Caco-2 (cell line): ENCODE results near the gene SLC7A5. TPM values are rescaled to one million over a fixed set of nuclear protein-coding genes. Genes with fewer than 3 reads are reported as not detected.

Source experiments
- BruUV-seq: library from RNA; stranded (reverse); fragments of 400-500 nt; replicated peaks from 2 replicates; lab custom pipeline; 2021; lab: Mats Ljungman, UMichigan
- CTCF ChIA-PET: fragments of 300-600 bp; sonication (Branson Sonifier 250); formaldehyde crosslinking; loops from one replicate; lab custom pipeline; 2022; ENCODE audit warnings: antibody characterized with exemption; lab: Charles Lee
- POLR2A ChIA-PET: fragments of 300-600 bp; sonication (Branson Sonifier 250); formaldehyde crosslinking; loops from one replicate; lab custom pipeline; 2022; ENCODE audit warnings: antibody characterized with exemption; lab: Charles Lee
- DNase-seq, 2 experiments: peaks; one replicate each; pipeline versions ENCODE4 v3.0.0 to v3.0.0-alpha.2; 2020 to 2022
- H3K27me3 ChIP-seq: replicated peaks from 2 replicates; pipeline ENCODE4 v1.6.0; 2011; ENCODE audit warnings: low read length; ENCODE audit not compliant: control insufficient read depth, insufficient read depth
- H3K36me3 ChIP-seq: 2 replicates; pipeline ENCODE4 v1.5.1; 2011; ENCODE audit warnings: low read length; ENCODE audit not compliant: control insufficient read depth, insufficient read depth
- H3K4me1 ChIP-seq: fragments of 250-450 bp; sonication (Bioruptor Pico); 2 replicates; pipeline ENCODE4 v1.5.1; 2020; ENCODE audit warnings: mild to moderate bottlenecking
- H3K4me3 ChIP-seq: 2 replicates; pipeline ENCODE4 v1.5.1; 2011; ENCODE audit warnings: low read depth, mild to moderate bottlenecking, control low read depth, low read length
- H3K9me3 ChIP-seq: fragments of 250-450 bp; sonication (Bioruptor Pico); 2 replicates; pipeline ENCODE4 v1.5.1; 2020; ENCODE audit warnings: mild to moderate bottlenecking, moderate library complexity
- H3K27ac Mint-ChIP-seq: one replicate; pipeline ENCODE4 v1.8.0; 2022; ENCODE audit warnings: mixed read lengths; ENCODE audit not compliant: unreplicated experiment
- H3K27me3 Mint-ChIP-seq: one replicate; pipeline ENCODE4 v1.8.0; 2022; ENCODE audit warnings: mixed read lengths; ENCODE audit not compliant: insufficient read depth, unreplicated experiment
- H3K36me3 Mint-ChIP-seq: one replicate; pipeline ENCODE4 v1.8.0; 2022; ENCODE audit warnings: mild to moderate bottlenecking, mixed read lengths; ENCODE audit not compliant: insufficient read depth, unreplicated experiment
- H3K4me1 Mint-ChIP-seq: one replicate; pipeline ENCODE4 v1.8.0; 2022; ENCODE audit warnings: low read depth, mixed read lengths; ENCODE audit not compliant: unreplicated experiment
- H3K4me3 Mint-ChIP-seq: one replicate; pipeline ENCODE4 v1.8.0; 2022; ENCODE audit warnings: mild to moderate bottlenecking, moderate library complexity, mixed read lengths; ENCODE audit not compliant: unreplicated experiment
- H3K9me3 Mint-ChIP-seq: one replicate; pipeline ENCODE4 v1.8.0; 2022; ENCODE audit warnings: mixed read lengths; ENCODE audit not compliant: unreplicated experiment
- CTCF ChIP-seq, 2 experiments: fragments of 200-600 bp in 1 of 2; IDR thresholded peaks; 1 replicate in 1 of 2; 2 replicates in 1 of 2; pipeline versions ENCODE4 v1.5.1 to v1.8.0; 2011 to 2022; ENCODE audit warnings: antibody characterized with exemption in 1 of 2, control low read depth in 1 of 2, inconsistent platforms in 1 of 2, low read depth in 1 of 2, low read length in 1 of 2, mild to moderate bottlenecking in 1 of 2, moderate library complexity in 1 of 2; ENCODE audit not compliant: insufficient read depth in 1 of 2, severe bottlenecking in 1 of 2, unreplicated experiment in 1 of 2
- intact Hi-C: fragments of 100-400 bp; cut with micrococcal nuclease; formaldehyde crosslinking; loops from one replicate; pipeline ENCODE4 v1.10.0; 2022; ENCODE audit not compliant: unreplicated experiment
- total RNA-seq: library from RNA; stranded (reverse); gene quantifications from 2 replicates; pipeline ENCODE4 v1.2.3, GENCODE V29; 2022

The SLC7A5 gene
- total RNA-seq, 1 experiment from 2014 or later: 534 TPM

GRCh38 chr16:87823181-87823929, 46.0 kb downstream of the SLC7A5 start:
- H3K9me3 Mint-ChIP-seq: peaks cover 3% of the 10 kb centered on the region
- H3K27me3 ChIP-seq: no peaks in the 10 kb centered on the region
- CTCF ChIA-PET: no interaction called here
- H3K4me1 Mint-ChIP-seq: peaks cover 24% of the 10 kb centered on the region
- peaks cover 59% of the 10 kb centered on the region for H3K36me3 Mint-ChIP-seq
- H3K4me3 Mint-ChIP-seq: no peak overlapping the region
- no peak overlapping the region for H3K4me3 ChIP-seq
- no TSS peak for BruUV-seq
- peak in 1 of 2 experiments; percentile 28 for DNase-seq
- intact Hi-C loops: no loop called here
- no peaks in the 10 kb centered on the region for H3K36me3 ChIP-seq
- H3K4me1 ChIP-seq: peaks cover 41% of the 10 kb centered on the region
- POLR2A ChIA-PET: no interaction called here
- peaks cover under 1% of the 10 kb centered on the region; the same call in 1 of the 2 replicates for H3K9me3 ChIP-seq
- TF ChIP-seq CTCF (IDR thresholded peaks at IDR 0.05; ENCODE audit: insufficient read depth in 1 of 2, low read depth in 1 of 2, low read length in 1 of 2, severe bottlenecking in 1 of 2, unreplicated experiment in 1 of 2): no peak
- no peaks in the 10 kb centered on the region for H3K27me3 Mint-ChIP-seq
- H3K27ac Mint-ChIP-seq: peak overlapping the region; percentile 47

GRCh38 chr16:87822108-87822970, 47.0 kb downstream of the SLC7A5 start:
- no peak overlapping the region for H3K4me3 ChIP-seq
- peaks cover 11% of the 10 kb centered on the region for H3K9me3 ChIP-seq
- Mint-ChIP-seq H3K27ac (peak overlapping the region; percentile 47), H3K4me1 (peaks cover 24% of the 10 kb centered on the region), H3K9me3 (peaks cover 13% of the 10 kb centered on the region), H3K27me3 (no peaks in the 10 kb centered on the region), H3K4me3 (no peak overlapping the region), H3K36me3 (peaks cover 51% of the 10 kb centered on the region)
- H3K4me1 ChIP-seq: peaks cover 34% of the 10 kb centered on the region
- no peak for TF ChIP-seq CTCF (IDR thresholded peaks at IDR 0.05; ENCODE audit: insufficient read depth in 1 of 2, low read depth in 1 of 2, low read length in 1 of 2, severe bottlenecking in 1 of 2, unreplicated experiment in 1 of 2)
- ChIA-PET POLR2A (no interaction called here), CTCF (interaction anchor here (0.7 kb wide), 1 partner anchor 39 kb away, joined by 3 read pairs; no protein-coding TSS in a partner anchor)
- no peaks in the 10 kb centered on the region for H3K36me3 ChIP-seq
- no peak for DNase-seq
- intact Hi-C loops: no loop called here
- BruUV-seq: no TSS peak
- no peaks in the 10 kb centered on the region for H3K27me3 ChIP-seq

- Histone ChIP-seq H3K9me3 (peaks cover 19% of the 10 kb centered on the region), H3K4me3 (no peak overlapping the region), H3K27me3 (no peaks in the 10 kb centered on the region), H3K4me1 (peaks cover 26% of the 10 kb centered on the region), H3K36me3 (no peaks in the 10 kb centered on the region)
- Mint-ChIP-seq H3K4me1 (peaks cover 24% of the 10 kb centered on the region), H3K27ac (no peak overlapping the region), H3K9me3 (peaks cover 15% of the 10 kb centered on the region), H3K4me3 (no peak overlapping the region), H3K36me3 (peaks cover 47% of the 10 kb centered on the region), H3K27me3 (no peaks in the 10 kb centered on the region)
- intact Hi-C loops: no loop called here
- TF ChIP-seq CTCF (IDR thresholded peaks at IDR 0.05; ENCODE audit: insufficient read depth in 1 of 2, low read depth in 1 of 2, low read length in 1 of 2, severe bottlenecking in 1 of 2, unreplicated experiment in 1 of 2): no peak
- no TSS peak for BruUV-seq
- ChIA-PET CTCF (interaction anchor here (0.7 kb wide), 1 partner anchor 39 kb away, joined by 3 read pairs; no protein-coding TSS in a partner anchor), POLR2A (no interaction called here)
- no peak for DNase-seq
Observed at GRCh38 chr16:87821376-87822107, 47.8 kb downstream of the SLC7A5 start.
